Activated T-cell treated with anti-CD3 and anti-CD28 coated beads, Interleukin-2, amount 50 U/mL, for 4 hours (primary cell): Measurements from ENCODE around the gene ZNF880. TPM values are rescaled to one million over a fixed set of nuclear protein-coding genes. Genes with fewer than 3 reads are reported as not detected.
A peak's percentile ranks its signal among the peaks of the same experiment; 100 is the strongest.

ENCODE experiments used
- ATAC-seq, 2 donors: fragments of 200-7000 bp; cut with Tn5 transposase; one replicate each; pipeline ENCODE4 v1.10.0; 2021
- DNase-seq: peaks from one replicate; pipeline ENCODE4 v3.0.0-alpha.2; 2020
- H3K27me3 Mint-ChIP-seq: one replicate; pipeline ENCODE4 v1.8.0; 2021; ENCODE audit warnings: low read depth, mixed read lengths
- H3K36me3 Mint-ChIP-seq: one replicate; pipeline ENCODE4 v1.8.0; 2022; ENCODE audit warnings: mixed read lengths; ENCODE audit not compliant: insufficient read depth
- H3K4me1 Mint-ChIP-seq: one replicate; pipeline ENCODE4 v1.8.0; 2021; ENCODE audit warnings: low read depth, mixed read lengths
- H3K4me3 Mint-ChIP-seq: one replicate; pipeline ENCODE4 v1.8.0; 2021; ENCODE audit warnings: mild to moderate bottlenecking, moderate library complexity, mixed read lengths
- H3K9me3 Mint-ChIP-seq: one replicate; pipeline ENCODE4 v1.8.0; 2021; ENCODE audit warnings: mixed read lengths
- total RNA-seq, 3 donors: library from RNA; stranded (reverse); gene quantifications; one replicate each; pipeline ENCODE4 v1.2.1, GENCODE V29; 2021

ZNF880 gene
- total RNA-seq, 3 donors from 2014 or later, result 10.0 to 16.5 (median 10.0) TPM

GRCh38 chr19:52398081-52398441 is 28.3 kb downstream of the ZNF880 start:
- Mint-ChIP-seq H3K36me3 (peaks cover 55% of the 10 kb centered on the region), H3K9me3 (peaks cover 47% of the 10 kb centered on the region), H3K27me3 (no peaks in the 10 kb centered on the region), H3K4me3 (peak overlapping the region; percentile 87), H3K4me1 (peaks cover 21% of the 10 kb centered on the region)
- ATAC-seq (peak; percentile 24 to 42), DNase-seq (no peak)

GRCh38 chr19:52410276-52410675 is 40.6 kb downstream of the ZNF880 start:
- H3K9me3 Mint-ChIP-seq, result peaks cover 60% of the 10 kb centered on the region
- H3K4me1 Mint-ChIP-seq, result no peaks in the 10 kb centered on the region
- DNase-seq, result no peak
- ATAC-seq, result no peak
- H3K27me3 Mint-ChIP-seq, result no peaks in the 10 kb centered on the region
- H3K36me3 Mint-ChIP-seq, result peaks cover 84% of the 10 kb centered on the region
- no peak overlapping the region for H3K4me3 Mint-ChIP-seq

DNA sequence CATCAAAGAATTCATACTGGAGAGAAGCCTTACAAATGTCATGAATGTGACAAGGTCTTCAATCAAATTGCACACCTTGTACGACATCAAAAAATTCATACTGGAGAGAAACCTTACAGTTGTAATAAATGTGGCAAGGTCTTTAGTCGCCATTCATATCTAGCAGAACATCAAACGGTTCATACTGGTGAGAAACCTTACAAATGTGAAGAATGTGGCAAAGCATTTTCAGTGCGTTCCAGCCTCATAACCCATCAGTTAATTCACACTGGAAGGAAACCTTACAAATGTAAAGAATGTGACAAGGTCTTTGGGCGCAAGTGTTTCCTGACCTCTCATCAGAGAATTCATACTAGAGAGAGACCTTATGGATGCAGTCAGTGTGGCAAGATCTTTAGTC is 46.0 kb downstream of the ZNF880 start:
- no peak for ATAC-seq
- H3K9me3 Mint-ChIP-seq, result peaks cover 64% of the 10 kb centered on the region

GRCh38 chr19:52428937-52429336 is 59.2 kb downstream of the ZNF880 start, which contains the start of gene ZNF534:
ZNF534 (plus strand) TSS chr19:52429148; CDS start chr19:52431475, 2,327 bp downstream.
- Mint-ChIP-seq H3K27me3 (no peaks in the 10 kb centered on the region), H3K9me3 (peaks cover 46% of the 10 kb centered on the region), H3K4me3 (no peak within 1 kb of the TSS), H3K4me1 (no peaks in the 10 kb centered on the region), H3K36me3 (peaks cover 13% of the 10 kb centered on the region)
- ATAC-seq (no peak), DNase-seq (no peak)

More for the DNA sequence above, 46.0 kb downstream of the ZNF880 start:
- Mint-ChIP-seq H3K36me3 (peaks cover 37% of the 10 kb centered on the region), H3K4me1 (no peaks in the 10 kb centered on the region), H3K4me3 (no peak overlapping the region), H3K27me3 (no peaks in the 10 kb centered on the region)
- no peak for DNase-seq

Other genes with a start within 250 kb of the ZNF880 start
- gene ZNF616, start 230.0 kb upstream of the ZNF880 start, total RNA-seq, result 1 to 10 TPM; 7.1 to 8.7 (median 7.2) TPM
- gene ZNF836, start 198.3 kb upstream of the ZNF880 start, total RNA-seq, result 1 to 10 TPM; 2.0 to 4.3 (median 3.3) TPM
- gene PPP2R1A, start 179.9 kb upstream of the ZNF880 start, total RNA-seq, result 100 to 1,000 TPM; 297 to 317 (median 310) TPM
- 10 to 100 TPM; 13.1 to 15.9 (median 13.6) TPM for gene ZNF766, start 100.3 kb upstream of the ZNF880 start, total RNA-seq
- 1 to 10 TPM; 3.1 to 5.6 (median 5.0) TPM for gene ZNF480, start 72.8 kb upstream of the ZNF880 start, total RNA-seq
- gene ZNF610, start 33.7 kb upstream of the ZNF880 start, total RNA-seq, result under 1 TPM in 2 of 3 donors, not detected in 1; 0.18 to 0.27 TPM
- 1 to 10 TPM; 2.6 to 4.6 (median 4.5) TPM for gene ZNF528, start 27.9 kb downstream of the ZNF880 start, total RNA-seq
- not detected for gene ZNF534, start 59.2 kb downstream of the ZNF880 start, total RNA-seq
- under 1 TPM; 0.08 to 0.35 (median 0.23) TPM for gene ZNF578, start 83.6 kb downstream of the ZNF880 start, total RNA-seq
- gene ZNF808, start 157.7 kb downstream of the ZNF880 start, total RNA-seq, result 10 to 100 TPM; 12.1 to 12.7 (median 12.6) TPM
- 10 to 100 TPM in 1 of 3 donors, 1 to 10 TPM in 2; 7.6 to 10.2 (median 8.3) TPM for gene ZNF701, start 200.4 kb downstream of the ZNF880 start, total RNA-seq